GM06990 (cell line): ENCODE data around the gene EPHB1.

Experiments
- DNase-seq: peaks from one replicate; pipeline ENCODE4 v3.0.0-alpha.2; 2011; ENCODE audit not compliant: insufficient read length; ENCODE audit errors: extremely low read depth
- H3K27me3 ChIP-seq: replicated peaks from 2 replicates; pipeline ENCODE4 v1.6.0; 2011; ENCODE audit warnings: low read length; ENCODE audit not compliant: control insufficient read depth, insufficient read depth
- H3K36me3 ChIP-seq: 2 replicates; pipeline ENCODE4 v1.5.1; 2011; ENCODE audit warnings: low read length; ENCODE audit not compliant: control insufficient read depth, insufficient read depth
- H3K4me3 ChIP-seq: replicated peaks from 2 replicates; pipeline ENCODE4 v1.5.1; 2011; ENCODE audit warnings: low read depth, mild to moderate bottlenecking, control low read depth, low read length
- TF ChIP-seq, protein P1 (sequence below): IDR thresholded peaks from 2 replicates; pipeline ENCODE4 v1.5.1; 2011; ENCODE audit warnings: low read length, control low read depth, mild to moderate bottlenecking, inconsistent platforms; ENCODE audit not compliant: insufficient read depth, poor library complexity, severe bottlenecking

Gene EPHB1

DNA sequence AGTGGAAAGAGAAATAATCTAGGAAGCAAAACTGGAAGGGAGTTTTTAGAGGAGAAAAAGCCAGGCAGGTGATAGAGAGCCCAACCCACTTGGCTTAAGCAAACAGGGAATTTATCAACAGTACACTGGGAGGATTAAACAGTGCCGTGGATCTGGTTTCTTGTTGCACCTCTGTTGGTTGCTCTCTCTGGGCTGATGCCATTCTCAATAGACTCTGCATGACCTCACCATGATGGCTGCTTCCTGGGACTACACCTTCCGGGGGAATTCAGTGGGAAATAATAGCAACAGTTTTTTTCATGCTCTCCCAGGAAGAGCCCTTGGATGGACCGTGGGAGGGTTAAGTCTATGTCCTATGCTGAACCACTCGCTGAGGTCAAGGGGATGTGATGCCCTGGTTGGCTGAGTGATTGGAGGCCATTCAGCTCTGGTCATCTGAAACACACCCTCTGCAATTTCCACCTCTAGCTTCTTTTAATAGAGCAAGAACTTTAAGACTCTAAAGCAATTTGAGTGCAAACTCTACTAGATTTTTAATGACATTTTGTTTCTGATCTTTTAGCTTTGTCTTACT lies 74.2 kb downstream of the EPHB1 start:
- DNase-seq = no peak
- TF ChIP-seq, protein P1, sequence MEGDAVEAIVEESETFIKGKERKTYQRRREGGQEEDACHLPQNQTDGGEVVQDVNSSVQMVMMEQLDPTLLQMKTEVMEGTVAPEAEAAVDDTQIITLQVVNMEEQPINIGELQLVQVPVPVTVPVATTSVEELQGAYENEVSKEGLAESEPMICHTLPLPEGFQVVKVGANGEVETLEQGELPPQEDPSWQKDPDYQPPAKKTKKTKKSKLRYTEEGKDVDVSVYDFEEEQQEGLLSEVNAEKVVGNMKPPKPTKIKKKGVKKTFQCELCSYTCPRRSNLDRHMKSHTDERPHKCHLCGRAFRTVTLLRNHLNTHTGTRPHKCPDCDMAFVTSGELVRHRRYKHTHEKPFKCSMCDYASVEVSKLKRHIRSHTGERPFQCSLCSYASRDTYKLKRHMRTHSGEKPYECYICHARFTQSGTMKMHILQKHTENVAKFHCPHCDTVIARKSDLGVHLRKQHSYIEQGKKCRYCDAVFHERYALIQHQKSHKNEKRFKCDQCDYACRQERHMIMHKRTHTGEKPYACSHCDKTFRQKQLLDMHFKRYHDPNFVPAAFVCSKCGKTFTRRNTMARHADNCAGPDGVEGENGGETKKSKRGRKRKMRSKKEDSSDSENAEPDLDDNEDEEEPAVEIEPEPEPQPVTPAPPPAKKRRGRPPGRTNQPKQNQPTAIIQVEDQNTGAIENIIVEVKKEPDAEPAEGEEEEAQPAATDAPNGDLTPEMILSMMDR = no peak
- H3K36me3 ChIP-seq = no peaks in the 10 kb centered on the region
- H3K4me3 ChIP-seq = no peak overlapping the region
- H3K27me3 ChIP-seq = no peaks in the 10 kb centered on the region; the same call in 1 of the 2 replicates

DNA sequence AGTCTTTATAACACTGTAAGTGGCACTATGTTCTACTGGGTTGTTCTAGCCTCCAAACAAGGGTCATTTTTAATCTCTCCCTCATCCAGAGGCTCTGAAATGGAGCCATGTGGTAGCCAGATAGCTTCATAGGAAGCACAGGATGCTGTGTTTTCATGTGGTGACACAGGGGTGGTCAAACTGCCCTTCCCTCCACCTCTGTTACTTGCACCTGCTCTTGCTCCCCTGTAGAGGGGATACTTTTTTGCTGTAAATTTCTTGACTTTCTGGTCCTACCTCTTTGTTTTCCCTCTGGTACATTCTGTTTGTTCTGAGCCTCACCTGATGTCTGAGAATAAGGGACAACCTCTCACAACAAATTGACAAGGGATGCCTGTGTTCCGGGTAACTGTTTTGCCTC lies 76.8 kb downstream of the EPHB1 start:
- Histone ChIP-seq H3K4me3 (no peak overlapping the region), H3K36me3 (no peaks in the 10 kb centered on the region), H3K27me3 (no peaks in the 10 kb centered on the region; the same call in 1 of the 2 replicates)
- TF ChIP-seq, protein P1 = no peak
- DNase-seq = no peak

DNA sequence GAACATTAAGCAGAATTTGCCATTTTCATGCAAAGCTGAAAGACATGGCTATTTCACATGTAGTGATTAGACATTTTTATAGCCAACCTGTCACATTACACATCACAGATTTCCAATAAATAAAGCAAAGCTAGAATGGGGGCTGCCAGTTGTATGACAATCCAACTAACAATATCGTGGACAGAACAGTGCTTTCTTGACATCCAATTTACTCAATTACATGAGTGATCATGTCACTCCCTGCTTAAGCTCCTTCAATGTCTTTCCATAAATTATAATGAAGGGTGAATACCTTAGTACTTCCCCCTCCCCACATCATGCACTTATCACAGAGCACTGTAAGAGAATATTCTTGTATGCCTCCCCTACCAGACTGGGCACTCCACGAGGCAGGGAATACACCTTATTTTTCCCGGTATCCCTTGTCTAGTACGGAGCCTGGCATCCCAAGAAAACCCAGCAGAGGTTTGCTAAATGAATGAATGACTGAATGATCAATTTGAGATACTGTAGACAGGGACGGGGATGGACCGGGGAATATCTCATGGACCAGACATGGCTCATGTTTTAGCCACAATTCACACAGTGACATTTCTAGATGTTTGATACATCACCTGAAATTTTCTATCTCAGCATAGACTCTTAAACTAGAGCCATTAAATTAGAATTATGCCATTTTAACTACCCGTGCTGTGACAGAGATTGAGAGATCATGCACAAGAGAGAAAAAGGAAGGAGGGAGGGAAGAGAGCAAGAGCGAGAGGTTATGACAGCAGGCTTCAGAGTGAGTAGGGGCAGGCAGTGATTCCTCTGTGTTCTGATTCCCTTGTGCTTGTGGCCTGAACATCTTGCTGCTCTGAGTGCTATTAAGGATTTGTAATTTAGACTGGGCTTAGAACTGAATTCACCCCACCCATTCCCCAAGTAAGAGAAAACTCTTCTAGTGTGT lies 77.7 kb downstream of the EPHB1 start:
- Histone ChIP-seq H3K4me3 (no peak overlapping the region), H3K36me3 (no peaks in the 10 kb centered on the region), H3K27me3 (no peaks in the 10 kb centered on the region; the same call in 1 of the 2 replicates)
- no peak for DNase-seq
- TF ChIP-seq, protein P1 = no peak

DNA sequence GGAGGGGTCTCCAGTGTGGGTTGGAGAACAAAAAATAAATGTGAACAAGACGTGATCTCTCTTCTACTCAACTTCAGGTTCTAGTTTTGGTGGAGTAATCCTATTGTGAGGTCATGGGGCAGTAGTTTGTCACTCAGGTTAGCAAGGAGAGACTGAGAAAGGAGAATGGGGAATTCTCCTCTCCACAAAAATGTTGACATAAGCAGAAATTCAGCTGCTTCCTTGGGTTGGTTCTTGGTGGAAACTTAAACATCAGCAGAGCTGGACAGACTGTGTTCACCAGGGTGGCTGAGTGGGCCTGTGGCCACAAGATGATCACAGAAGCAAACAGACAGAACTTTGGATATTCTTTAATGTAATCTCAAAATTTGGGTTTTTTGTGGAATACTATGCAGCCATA lies 78.7 kb downstream of the EPHB1 start:
- H3K36me3 ChIP-seq = no peaks in the 10 kb centered on the region
- TF ChIP-seq, protein P1 = no peak
- no peak for DNase-seq
- H3K27me3 ChIP-seq = no peaks in the 10 kb centered on the region; the same call in 1 of the 2 replicates
- no peak overlapping the region for H3K4me3 ChIP-seq

DNA sequence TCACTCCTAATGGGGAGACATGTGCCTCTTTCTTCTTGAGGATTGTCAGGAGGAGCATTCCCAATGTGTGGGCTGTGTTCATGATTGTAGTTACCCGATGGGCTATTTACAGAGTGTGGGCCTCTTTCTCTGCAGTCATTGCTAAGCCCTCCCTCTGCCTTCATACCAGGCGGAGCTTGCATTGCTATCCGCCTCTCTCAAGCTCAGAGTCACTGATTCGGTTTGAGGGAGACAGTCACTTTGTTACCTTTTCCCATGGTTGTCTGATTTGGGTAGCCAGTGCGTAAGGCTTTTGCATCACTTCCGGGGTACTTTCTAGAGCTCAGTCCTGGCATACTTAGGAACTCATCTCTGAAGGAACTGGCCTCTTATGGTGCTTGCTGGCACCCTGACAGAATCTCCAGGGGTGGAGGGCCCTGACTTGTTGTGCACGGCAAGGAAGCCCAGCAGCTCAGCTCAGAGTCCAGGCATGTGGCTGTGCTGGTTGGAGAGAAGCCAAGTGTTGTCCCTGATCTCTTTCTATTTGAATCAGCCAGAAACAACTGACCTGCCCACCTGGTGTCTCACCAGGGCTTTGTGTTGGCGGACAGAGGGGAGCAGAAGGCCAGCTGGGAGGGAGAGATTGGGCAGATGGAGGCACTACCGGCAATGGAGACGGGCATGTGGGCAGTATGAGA lies 79.8 kb downstream of the EPHB1 start:
- TF ChIP-seq, protein P1 = no peak
- Histone ChIP-seq H3K36me3 (no peaks in the 10 kb centered on the region), H3K27me3 (no peaks in the 10 kb centered on the region), H3K4me3 (no peak overlapping the region)
- DNase-seq = no peak
